Measurements from ENCODE around the gene NT5C1A. TPM values are rescaled to one million over a fixed set of nuclear protein-coding genes. Genes with fewer than 3 reads are reported as not detected.

NT5C1A gene
- polyA plus RNA-seq (2011; rRNA removed) (not detected in 2 replicates), polyA minus RNA-seq (2011; rRNA and poly(A)+ RNA removed) (0.18 TPM in 1 of 2 replicates, not detected in the other)

DNA sequence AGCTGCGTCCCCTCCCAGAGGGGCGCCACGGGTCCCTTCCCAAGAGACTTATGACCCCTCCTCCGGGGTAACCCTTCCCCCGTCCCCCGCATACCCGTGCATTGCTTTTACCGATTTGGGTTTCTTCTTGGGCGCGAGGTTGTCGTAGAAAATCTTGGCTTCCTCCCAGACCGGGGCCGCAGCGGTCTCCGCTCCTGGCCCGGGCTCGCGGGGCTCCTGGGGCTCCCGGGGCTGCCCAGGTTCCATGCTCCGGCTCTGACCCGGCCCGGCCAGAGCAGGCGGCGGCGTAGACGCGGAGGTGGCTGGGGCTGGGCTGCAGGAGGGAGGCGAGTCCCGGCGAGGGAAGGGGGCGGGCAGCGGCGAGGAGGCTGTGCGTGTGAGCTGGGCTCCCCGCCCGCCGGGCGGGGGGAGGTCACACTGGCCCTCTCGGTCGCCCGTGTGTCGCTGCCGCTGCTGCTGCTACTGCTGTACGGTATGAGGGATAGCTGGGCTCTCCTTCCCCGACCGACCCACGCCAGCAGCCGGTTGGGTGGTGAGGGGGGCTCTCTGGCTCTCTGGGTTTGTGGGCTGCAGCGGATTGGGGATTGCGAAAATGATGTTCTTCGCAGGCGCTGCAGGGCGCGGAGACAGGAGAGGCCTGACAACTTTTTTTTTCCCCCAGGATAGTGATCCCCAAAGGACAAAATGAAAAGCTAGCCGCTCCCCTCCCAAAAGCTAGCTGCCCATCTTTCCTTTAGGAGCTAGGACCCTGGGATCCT, at the start of gene NT5C1A:
NT5C1A (minus strand) TSS at position 315 of the 758 bp plus-strand sequence; CDS start at position 246, 69 bp downstream.
- no peak within 1 kb of the TSS for H3K27ac ChIP-seq (ENCODE audit: low read depth, low read length)

DNA sequence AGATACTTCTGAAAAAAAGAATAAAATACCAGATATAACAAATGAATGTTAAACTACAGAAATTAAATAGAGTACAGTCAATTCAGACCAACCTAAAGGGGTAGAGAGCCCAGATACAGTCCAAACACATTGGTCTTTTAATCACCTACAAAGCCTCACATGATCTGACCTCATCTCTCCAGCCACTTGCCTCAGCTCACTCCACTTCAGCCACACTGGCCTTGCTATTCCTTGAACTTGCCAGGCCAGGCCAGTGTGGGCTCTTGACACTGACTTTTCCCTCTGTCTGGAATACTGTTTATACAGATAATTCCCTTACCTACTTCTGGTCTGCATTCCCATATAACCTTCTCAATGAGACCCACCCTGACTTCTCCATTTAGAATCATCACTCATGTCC, 49.8 kb upstream of the NT5C1A start:
- POLR2A ChIA-PET: no interaction called here
- TF ChIP-seq, protein P1, sequence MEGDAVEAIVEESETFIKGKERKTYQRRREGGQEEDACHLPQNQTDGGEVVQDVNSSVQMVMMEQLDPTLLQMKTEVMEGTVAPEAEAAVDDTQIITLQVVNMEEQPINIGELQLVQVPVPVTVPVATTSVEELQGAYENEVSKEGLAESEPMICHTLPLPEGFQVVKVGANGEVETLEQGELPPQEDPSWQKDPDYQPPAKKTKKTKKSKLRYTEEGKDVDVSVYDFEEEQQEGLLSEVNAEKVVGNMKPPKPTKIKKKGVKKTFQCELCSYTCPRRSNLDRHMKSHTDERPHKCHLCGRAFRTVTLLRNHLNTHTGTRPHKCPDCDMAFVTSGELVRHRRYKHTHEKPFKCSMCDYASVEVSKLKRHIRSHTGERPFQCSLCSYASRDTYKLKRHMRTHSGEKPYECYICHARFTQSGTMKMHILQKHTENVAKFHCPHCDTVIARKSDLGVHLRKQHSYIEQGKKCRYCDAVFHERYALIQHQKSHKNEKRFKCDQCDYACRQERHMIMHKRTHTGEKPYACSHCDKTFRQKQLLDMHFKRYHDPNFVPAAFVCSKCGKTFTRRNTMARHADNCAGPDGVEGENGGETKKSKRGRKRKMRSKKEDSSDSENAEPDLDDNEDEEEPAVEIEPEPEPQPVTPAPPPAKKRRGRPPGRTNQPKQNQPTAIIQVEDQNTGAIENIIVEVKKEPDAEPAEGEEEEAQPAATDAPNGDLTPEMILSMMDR (IDR thresholded peaks at IDR 0.05; ENCODE audit: low read depth, low read length): no peak
- Histone ChIP-seq H3K27me3 (ENCODE audit: control insufficient read depth, insufficient read depth, low read length) (peaks cover 31% of the 10 kb centered on the region), H3K4me3 (ENCODE audit: low read depth, low read length) (no peak overlapping the region), H3K27ac (ENCODE audit: low read depth, low read length) (no peak overlapping the region), H3K9me3 (ENCODE audit: control insufficient read depth, insufficient read depth, low read length) (no peaks in the 10 kb centered on the region)
- CTCF ChIA-PET: interaction anchor here (2.1 to 5.7 kb wide), 2 partner anchors 116 kb away, joined by 13 to 76 read pairs; no protein-coding TSS in a partner anchor
- DNase-seq (ENCODE audit: low read depth, low spot score): no peak

More for the DNA sequence above, at the start of gene NT5C1A:
- peaks cover 74% of the 10 kb centered on the region for H3K27me3 ChIP-seq (ENCODE audit: control insufficient read depth, insufficient read depth, low read length)
- TF ChIP-seq, protein P1 (IDR thresholded peaks at IDR 0.05; ENCODE audit: low read depth, low read length): no peak
- DNase-seq (ENCODE audit: low read depth, low spot score): no peak
- ChIA-PET CTCF (interaction anchor here (0.6 to 9.4 kb wide), 16 partner anchors 9 to 133 kb away, joined by 3 to 128 read pairs (median 4); partner anchors contain the start of gene PABPC4), POLR2A (no interaction called here)
- H3K9me3 ChIP-seq (ENCODE audit: control insufficient read depth, insufficient read depth, low read length): no peaks in the 10 kb centered on the region; the same call in 1 of the 2 replicates
- H3K4me3 ChIP-seq (ENCODE audit: low read depth, low read length): peak within 1 kb of the TSS; percentile 45

DNA sequence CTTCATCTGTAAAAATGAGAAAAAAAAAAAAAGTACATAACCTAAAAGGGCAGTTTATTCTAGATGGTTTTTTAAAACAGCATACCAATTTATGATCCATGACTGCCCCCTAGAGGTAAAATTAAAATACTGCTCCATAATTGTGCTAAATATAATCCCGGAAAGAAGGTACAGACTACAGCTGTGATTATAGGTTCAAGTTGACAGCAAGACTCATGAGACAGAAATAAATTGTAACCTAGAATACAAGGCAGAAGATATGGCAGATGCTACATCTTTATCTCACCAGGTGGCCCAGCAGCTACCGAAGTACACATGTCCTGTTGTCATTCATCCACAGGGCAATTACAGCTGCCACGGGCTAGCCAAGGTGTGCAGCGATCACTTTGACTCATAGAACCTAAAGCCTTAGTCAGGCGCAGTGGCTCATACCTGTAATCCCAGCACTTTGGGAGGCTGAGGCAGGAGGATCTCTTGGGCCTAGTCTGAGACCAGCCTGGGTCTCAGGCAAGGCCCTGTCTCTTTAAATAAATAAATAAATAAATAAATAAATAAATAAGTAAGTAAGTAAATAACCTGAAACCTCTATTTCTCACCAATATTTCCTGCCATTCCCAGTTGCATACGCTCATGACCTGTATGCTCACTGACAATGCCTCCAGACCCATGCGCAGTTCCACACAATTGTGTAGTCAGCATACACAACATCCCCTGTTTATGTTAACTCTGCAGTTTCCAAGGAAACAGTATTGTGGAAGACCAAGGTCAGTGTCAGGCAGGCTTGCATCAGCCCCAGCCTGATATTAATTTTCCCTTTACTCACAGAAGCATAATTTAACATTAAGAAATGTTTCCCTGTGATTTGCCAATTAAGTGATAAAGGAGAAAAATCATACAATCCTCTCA, 48.4 kb upstream of the NT5C1A start:
- ChIA-PET POLR2A (no interaction called here), CTCF (interaction anchor here (0.5 to 5.7 kb wide), 19 partner anchors 16 to 629 kb away, joined by 3 to 76 read pairs (median 4); partner anchors contain the start of gene NT5C1A)
- Histone ChIP-seq H3K27me3 (ENCODE audit: control insufficient read depth, insufficient read depth, low read length) (peaks cover 27% of the 10 kb centered on the region), H3K4me3 (ENCODE audit: low read depth, low read length) (no peak overlapping the region), H3K9me3 (ENCODE audit: control insufficient read depth, insufficient read depth, low read length) (no peaks in the 10 kb centered on the region), H3K27ac (ENCODE audit: low read depth, low read length) (no peak overlapping the region)
- TF ChIP-seq, protein P1 (IDR thresholded peaks at IDR 0.05; ENCODE audit: low read depth, low read length): peak; percentile 60
- peak; percentile 27 for DNase-seq (ENCODE audit: low read depth, low spot score)

DNA sequence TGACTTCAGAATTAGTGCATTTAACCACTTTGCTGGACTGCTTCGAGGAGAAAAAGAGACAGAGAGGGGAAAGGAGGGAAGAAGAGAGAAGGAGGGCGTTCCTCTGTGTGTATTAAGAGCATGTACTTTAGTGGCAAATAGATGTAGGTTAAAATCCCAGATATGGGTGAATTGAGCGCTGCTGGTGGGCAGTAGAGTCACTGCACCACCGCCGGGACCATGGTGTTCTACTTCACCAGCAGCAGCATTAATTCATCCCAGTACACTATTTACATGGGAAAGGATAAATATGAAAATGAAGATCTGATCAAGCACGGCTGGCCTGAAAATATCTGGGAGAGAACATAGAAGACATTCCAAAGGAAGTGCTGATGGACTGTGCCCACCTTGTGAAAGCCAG, 45.9 kb upstream of the NT5C1A start:
- TF ChIP-seq, protein P1 (IDR thresholded peaks at IDR 0.05; ENCODE audit: low read depth, low read length): no peak
- ChIA-PET CTCF (interaction anchor here (1.0 to 5.7 kb wide), 4 partner anchors 43 to 112 kb away, joined by 3 to 76 read pairs (median 8); partner anchors contain the start of gene NT5C1A), POLR2A (no interaction called here)
- Histone ChIP-seq H3K4me3 (ENCODE audit: low read depth, low read length) (no peak overlapping the region), H3K9me3 (ENCODE audit: control insufficient read depth, insufficient read depth, low read length) (no peaks in the 10 kb centered on the region), H3K27ac (ENCODE audit: low read depth, low read length) (no peak overlapping the region), H3K27me3 (ENCODE audit: control insufficient read depth, insufficient read depth, low read length) (peaks cover 38% of the 10 kb centered on the region)
- no peak for DNase-seq (ENCODE audit: low read depth, low spot score)
